ENCODE data around the gene DUSP28. TPM values are rescaled to one million over a fixed set of nuclear protein-coding genes. Genes with fewer than 3 reads are reported as not detected.

Gene DUSP28
- total and polyA plus RNA-seq, 2 of the 13 experiments (the other 11 are each of a cell fraction or from before 2014, with no cell fraction given) = 5.2 to 8.6 TPM

DNA sequence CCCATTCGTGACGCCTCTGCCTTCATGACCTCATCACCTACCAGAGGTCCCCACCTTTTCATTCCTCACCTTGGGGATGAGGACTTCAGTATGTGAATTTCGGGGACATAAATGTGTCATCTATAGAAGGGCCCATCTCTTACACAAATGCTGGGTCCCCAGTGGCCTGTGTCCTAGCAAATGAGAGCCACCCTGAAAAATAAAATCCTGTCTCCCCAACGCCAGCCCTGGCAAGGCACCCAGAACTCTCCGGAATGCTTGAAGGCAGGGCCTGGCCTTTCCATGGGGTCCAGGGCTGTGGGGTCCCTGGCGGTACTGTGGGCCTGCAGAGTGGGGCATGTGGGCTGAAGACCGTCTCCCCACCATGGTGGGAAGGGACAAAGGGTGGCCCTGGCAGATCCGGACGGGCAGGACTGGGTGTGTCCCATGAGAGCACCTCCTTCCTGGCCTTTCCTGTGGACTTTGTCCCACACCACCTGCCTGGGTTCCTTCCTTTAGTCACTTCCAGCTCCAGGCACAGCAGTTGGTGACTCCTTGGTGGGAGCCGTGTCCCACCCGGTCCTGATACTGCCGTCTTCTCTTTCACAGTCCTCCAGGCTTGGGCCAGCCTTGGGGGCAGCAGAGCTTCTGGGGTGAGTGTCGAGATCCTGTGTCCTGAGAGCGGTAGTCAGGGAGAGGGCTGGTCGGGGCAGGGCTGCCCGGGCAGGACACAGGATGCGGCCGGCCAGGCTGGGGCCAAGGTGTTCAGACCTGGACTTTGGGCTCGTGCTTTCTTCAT lies 45.0 kb downstream of the DUSP28 start (continued):
- TF ChIP-seq SETDB1 (CRISPR knock-in tag; IDR thresholded peaks at IDR 0.05; ENCODE audit: borderline replicate concordance) = no peak
- TF ChIP-seq MATR3 (CRISPR knock-in tag; IDR thresholded peaks at IDR 0.05) = no peak
- no peak for TF ChIP-seq ZNF777 (CRISPR knock-in tag; IDR thresholded peaks at IDR 0.05)
- TF ChIP-seq ZBTB3 (CRISPR knock-in tag; IDR thresholded peaks at IDR 0.05; ENCODE audit: borderline replicate concordance, low read depth) = peak; percentile 60
- peak; percentile 77 for TF ChIP-seq DMAP1 (CRISPR knock-in tag; IDR thresholded peaks at IDR 0.05)
- no peak; the same call in 1 of the 2 replicates for TF ChIP-seq YEATS2 (CRISPR knock-in tag; IDR thresholded peaks at IDR 0.05; ENCODE audit: borderline replicate concordance)
- TF ChIP-seq, protein P1, sequence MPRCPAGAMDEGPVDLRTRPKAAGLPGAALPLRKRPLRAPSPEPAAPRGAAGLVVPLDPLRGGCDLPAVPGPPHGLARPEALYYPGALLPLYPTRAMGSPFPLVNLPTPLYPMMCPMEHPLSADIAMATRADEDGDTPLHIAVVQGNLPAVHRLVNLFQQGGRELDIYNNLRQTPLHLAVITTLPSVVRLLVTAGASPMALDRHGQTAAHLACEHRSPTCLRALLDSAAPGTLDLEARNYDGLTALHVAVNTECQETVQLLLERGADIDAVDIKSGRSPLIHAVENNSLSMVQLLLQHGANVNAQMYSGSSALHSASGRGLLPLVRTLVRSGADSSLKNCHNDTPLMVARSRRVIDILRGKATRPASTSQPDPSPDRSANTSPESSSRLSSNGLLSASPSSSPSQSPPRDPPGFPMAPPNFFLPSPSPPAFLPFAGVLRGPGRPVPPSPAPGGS (CRISPR knock-in tag; IDR thresholded peaks at IDR 0.05) = no peak
- TF ChIP-seq, protein P2, sequence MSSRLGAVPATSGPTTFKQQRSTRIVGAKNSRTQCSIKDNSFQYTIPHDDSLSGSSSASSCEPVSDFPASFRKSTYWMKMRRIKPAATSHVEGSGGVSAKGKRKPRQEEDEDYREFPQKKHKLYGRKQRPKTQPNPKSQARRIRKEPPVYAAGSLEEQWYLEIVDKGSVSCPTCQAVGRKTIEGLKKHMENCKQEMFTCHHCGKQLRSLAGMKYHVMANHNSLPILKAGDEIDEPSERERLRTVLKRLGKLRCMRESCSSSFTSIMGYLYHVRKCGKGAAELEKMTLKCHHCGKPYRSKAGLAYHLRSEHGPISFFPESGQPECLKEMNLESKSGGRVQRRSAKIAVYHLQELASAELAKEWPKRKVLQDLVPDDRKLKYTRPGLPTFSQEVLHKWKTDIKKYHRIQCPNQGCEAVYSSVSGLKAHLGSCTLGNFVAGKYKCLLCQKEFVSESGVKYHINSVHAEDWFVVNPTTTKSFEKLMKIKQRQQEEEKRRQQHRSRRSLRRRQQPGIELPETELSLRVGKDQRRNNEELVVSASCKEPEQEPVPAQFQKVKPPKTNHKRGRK (CRISPR knock-in tag; IDR thresholded peaks at IDR 0.05) = no peak
- no peak for TF ChIP-seq ZNF264 (CRISPR knock-in tag; IDR thresholded peaks at IDR 0.05)
- TF ChIP-seq SATB2 (CRISPR knock-in tag; IDR thresholded peaks at IDR 0.05) = no peak
- TF ChIP-seq, protein P3, sequence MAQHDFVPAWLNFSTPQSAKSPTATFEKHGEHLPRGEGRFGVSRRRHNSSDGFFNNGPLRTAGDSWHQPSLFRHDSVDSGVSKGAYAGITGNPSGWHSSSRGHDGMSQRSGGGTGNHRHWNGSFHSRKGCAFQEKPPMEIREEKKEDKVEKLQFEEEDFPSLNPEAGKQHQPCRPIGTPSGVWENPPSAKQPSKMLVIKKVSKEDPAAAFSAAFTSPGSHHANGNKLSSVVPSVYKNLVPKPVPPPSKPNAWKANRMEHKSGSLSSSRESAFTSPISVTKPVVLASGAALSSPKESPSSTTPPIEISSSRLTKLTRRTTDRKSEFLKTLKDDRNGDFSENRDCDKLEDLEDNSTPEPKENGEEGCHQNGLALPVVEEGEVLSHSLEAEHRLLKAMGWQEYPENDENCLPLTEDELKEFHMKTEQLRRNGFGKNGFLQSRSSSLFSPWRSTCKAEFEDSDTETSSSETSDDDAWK (CRISPR knock-in tag; IDR thresholded peaks at IDR 0.05) = no peak
- TF ChIP-seq, protein P4, sequence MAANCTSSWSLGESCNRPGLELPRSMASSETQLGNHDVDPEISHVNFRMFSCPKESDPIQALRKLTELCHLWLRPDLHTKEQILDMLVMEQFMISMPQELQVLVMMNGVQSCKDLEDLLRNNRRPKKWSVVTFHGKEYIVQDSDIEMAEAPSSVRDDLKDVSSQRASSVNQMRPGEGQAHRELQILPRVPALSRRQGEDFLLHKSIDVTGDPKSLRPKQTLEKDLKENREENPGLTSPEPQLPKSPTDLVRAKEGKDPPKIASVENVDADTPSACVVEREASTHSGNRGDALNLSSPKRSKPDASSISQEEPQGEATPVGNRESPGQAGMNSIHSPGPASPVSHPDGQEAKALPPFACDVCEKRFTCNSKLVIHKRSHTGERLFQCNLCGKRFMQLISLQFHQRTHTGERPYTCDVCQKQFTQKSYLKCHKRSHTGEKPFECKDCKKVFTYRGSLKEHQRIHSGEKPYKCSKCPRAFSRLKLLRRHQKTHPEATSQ (CRISPR knock-in tag; IDR thresholded peaks at IDR 0.05; ENCODE audit: borderline replicate concordance) = no peak; the same call in 1 of the 2 replicates
- TF ChIP-seq, protein P5, sequence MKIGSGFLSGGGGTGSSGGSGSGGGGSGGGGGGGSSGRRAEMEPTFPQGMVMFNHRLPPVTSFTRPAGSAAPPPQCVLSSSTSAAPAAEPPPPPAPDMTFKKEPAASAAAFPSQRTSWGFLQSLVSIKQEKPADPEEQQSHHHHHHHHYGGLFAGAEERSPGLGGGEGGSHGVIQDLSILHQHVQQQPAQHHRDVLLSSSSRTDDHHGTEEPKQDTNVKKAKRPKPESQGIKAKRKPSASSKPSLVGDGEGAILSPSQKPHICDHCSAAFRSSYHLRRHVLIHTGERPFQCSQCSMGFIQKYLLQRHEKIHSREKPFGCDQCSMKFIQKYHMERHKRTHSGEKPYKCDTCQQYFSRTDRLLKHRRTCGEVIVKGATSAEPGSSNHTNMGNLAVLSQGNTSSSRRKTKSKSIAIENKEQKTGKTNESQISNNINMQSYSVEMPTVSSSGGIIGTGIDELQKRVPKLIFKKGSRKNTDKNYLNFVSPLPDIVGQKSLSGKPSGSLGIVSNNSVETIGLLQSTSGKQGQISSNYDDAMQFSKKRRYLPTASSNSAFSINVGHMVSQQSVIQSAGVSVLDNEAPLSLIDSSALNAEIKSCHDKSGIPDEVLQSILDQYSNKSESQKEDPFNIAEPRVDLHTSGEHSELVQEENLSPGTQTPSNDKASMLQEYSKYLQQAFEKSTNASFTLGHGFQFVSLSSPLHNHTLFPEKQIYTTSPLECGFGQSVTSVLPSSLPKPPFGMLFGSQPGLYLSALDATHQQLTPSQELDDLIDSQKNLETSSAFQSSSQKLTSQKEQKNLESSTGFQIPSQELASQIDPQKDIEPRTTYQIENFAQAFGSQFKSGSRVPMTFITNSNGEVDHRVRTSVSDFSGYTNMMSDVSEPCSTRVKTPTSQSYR (CRISPR knock-in tag; IDR thresholded peaks at IDR 0.05; ENCODE audit: borderline replicate concordance) = no peak
- TF ChIP-seq, protein P6, sequence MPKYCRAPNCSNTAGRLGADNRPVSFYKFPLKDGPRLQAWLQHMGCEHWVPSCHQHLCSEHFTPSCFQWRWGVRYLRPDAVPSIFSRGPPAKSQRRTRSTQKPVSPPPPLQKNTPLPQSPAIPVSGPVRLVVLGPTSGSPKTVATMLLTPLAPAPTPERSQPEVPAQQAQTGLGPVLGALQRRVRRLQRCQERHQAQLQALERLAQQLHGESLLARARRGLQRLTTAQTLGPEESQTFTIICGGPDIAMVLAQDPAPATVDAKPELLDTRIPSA (CRISPR knock-in tag; IDR thresholded peaks at IDR 0.05; ENCODE audit: borderline replicate concordance) = no peak
- TF ChIP-seq FOXO1 (CRISPR knock-in tag; IDR thresholded peaks at IDR 0.05) = no peak
- TF ChIP-seq ATF1 (CRISPR knock-in tag; IDR thresholded peaks at IDR 0.05) = no peak
- TF ChIP-seq, protein P7, sequence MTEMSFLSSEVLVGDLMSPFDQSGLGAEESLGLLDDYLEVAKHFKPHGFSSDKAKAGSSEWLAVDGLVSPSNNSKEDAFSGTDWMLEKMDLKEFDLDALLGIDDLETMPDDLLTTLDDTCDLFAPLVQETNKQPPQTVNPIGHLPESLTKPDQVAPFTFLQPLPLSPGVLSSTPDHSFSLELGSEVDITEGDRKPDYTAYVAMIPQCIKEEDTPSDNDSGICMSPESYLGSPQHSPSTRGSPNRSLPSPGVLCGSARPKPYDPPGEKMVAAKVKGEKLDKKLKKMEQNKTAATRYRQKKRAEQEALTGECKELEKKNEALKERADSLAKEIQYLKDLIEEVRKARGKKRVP (CRISPR knock-in tag; IDR thresholded peaks at IDR 0.05) = no peak
- TF ChIP-seq ZSCAN21 (CRISPR knock-in tag; IDR thresholded peaks at IDR 0.05; ENCODE audit: borderline replicate concordance) = peak; percentile 16; the same call in 1 of the 2 replicates
